Placental pericyte (primary cell): Measurements from ENCODE around the gene ATXN2L. TPM values are rescaled to one million over a fixed set of nuclear protein-coding genes. Genes with fewer than 3 reads are reported as not detected.

ENCODE experiments used
- small RNA-seq: library from RNA; depleted of rRNA; stranded (forward); fragments of <200 nt; gene quantifications from one replicate; pipeline ENCODE3, GENCODE V24; 2012; ENCODE audit warnings: low replicate concordance
- total RNA-seq: library from RNA; depleted of rRNA; stranded (reverse); fragments of >200 nt; gene quantifications from 2 replicates; pipeline ENCODE4 v1.2.3, GENCODE V29; 2012

Gene ATXN2L, protein sequence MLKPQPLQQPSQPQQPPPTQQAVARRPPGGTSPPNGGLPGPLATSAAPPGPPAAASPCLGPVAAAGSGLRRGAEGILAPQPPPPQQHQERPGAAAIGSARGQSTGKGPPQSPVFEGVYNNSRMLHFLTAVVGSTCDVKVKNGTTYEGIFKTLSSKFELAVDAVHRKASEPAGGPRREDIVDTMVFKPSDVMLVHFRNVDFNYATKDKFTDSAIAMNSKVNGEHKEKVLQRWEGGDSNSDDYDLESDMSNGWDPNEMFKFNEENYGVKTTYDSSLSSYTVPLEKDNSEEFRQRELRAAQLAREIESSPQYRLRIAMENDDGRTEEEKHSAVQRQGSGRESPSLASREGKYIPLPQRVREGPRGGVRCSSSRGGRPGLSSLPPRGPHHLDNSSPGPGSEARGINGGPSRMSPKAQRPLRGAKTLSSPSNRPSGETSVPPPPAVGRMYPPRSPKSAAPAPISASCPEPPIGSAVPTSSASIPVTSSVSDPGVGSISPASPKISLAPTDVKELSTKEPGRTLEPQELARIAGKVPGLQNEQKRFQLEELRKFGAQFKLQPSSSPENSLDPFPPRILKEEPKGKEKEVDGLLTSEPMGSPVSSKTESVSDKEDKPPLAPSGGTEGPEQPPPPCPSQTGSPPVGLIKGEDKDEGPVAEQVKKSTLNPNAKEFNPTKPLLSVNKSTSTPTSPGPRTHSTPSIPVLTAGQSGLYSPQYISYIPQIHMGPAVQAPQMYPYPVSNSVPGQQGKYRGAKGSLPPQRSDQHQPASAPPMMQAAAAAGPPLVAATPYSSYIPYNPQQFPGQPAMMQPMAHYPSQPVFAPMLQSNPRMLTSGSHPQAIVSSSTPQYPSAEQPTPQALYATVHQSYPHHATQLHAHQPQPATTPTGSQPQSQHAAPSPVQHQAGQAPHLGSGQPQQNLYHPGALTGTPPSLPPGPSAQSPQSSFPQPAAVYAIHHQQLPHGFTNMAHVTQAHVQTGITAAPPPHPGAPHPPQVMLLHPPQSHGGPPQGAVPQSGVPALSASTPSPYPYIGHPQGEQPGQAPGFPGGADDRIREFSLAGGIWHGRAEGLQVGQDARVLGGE
- 62.0 and 106 TPM in 2 replicates for total RNA-seq

DNA sequence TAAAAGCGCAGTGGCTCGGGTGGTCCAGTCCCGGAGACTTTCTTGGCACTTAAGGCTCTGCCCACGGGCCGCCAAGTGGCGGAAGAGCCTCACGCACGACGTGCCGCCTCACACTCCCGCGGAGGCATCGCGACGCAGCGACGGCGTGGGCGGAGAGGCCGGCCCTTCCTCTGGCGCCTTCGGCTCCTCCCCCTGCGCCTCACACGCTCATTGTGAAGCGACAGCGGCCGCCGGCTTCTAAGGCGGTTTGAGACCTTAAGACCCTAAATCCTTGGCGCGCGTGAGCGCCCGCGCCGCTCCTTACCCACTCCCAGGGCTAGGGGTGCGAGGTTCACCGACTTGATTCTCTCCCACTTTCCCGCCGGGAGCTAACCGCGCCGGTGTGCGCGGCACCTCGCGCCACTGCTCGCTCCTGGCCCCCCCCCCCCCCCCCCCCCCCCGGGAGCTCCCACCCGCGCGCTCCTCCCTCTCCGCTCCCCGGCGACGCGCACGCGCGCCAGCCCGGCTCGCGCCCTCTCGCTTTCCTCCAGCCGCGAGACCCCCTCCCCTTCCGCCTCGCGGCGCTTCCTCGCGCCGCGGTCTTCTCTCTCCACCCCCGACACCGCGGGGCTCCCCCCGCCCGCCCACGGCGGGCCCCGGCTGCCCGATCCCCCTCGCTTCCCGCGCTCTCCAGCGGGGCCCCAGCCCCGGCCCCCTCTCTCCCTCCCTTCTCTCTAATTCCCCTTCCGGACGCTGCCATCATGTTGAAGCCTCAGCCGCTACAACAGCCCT lies at the start of gene ATXN2L:
ATXN2L (plus strand) TSS at position 480 of the 771 bp plus-strand sequence; CDS start at position 741, 261 bp downstream.

DNA sequence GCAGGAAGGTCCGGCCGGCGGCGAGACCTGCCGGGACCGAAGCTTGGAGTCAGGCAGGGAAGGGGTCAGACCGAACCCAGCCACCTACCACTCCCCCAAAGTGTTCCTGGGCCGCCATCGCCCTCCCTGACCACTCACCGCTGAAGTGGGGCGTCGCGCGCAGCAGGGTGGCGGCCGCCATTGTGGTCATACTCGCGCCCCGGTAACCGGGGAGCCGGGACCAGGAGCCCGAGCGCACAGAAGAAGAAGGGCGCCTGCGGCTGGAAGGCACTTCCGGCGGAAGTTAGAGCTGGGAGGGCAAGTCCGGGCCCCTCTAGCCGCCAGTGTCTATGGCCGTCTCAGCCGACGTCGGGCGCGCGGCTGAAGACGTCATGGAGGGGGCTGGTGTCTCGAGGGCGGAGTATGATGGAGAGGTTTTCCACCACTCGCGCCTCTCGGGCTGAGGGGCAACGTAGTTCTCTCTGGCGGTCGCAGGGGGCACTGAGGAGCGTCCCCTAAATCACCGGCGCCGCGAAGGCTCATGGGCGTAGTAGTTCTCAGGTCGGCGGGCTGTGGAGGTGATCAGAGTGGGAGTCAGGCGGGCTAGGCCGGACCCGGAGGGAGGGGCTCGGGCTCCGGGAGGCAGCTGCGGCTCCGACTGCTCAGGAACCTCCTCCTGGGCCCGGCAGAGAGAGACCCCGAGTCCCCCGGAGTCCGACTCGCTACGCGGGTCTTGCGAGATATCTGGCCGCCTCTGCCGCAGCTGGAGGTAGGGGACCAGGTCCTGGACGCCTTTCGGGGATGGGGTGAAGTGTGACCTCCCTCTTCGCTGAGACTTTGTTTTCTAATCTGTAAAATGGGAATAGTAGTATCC lies 23.5 kb downstream of the ATXN2L start, which contains the start of gene TUFM:
TUFM (minus strand) TSS at position 269 of the 853 bp plus-strand sequence; CDS start at position 190, 79 bp downstream.

DNA sequence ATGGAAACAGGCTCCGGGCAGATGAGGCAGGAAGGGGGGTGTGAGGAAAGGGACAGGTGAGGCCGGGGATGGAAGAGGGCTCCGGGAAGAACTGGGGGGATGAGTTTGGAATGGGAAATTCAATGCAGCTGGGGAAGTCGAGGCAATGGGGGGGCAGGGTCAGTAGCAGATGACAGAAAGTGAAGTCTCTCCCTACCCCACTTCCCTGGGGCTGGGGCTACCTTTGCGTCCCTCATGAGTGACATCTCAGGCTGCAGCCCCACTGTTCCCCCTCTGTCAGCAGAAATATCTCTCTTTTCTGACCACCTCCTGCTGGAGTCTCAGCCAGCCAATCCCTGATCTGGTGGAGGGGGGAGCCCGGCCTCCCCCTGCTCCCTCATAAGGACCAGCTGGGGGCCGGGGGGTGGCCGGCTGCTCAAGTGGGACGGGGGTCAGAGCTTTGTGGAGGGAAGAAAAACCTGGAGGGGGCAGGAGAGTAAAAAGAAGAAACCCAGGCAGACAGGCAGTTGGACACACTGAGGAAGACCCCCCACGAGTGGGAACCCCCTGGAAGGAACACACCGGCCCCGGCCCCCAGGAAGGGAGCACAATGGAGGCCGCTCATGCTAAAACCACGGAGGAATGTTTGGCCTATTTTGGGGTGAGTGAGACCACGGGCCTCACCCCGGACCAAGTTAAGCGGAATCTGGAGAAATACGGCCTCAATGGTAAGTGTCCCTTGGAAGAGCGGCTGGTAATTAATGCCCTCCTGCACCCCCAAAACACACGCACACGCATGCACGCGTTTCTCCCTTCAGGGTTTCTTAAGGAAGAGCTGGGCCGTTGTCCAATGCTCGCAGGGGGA lies 55.5 kb downstream of the ATXN2L start, which contains the start of gene ATP2A1:
ATP2A1 (plus strand) TSS at position 406 of the 844 bp plus-strand sequence; CDS start at position 590, 184 bp downstream.

Small RNAs within 50 kb of the gene (small RNA-seq; reads per million reads assigned to genes)
- not detected for gene RF00416

Other genes with a start within 250 kb of the ATXN2L start
- gene SULT1A2, start 225.9 kb upstream of the ATXN2L start, total RNA-seq, result 0.44 TPM in 1 of 2 replicates, not detected in the other
- gene SULT1A1, start 213.0 kb upstream of the ATXN2L start, total RNA-seq, result 0.57 and 13.3 TPM in 2 replicates
- gene NPIPB8, start 184.9 kb upstream of the ATXN2L start, total RNA-seq, result not detected in 2 replicates
- gene EIF3C, start 111.5 kb upstream of the ATXN2L start, total RNA-seq, result 126 and 142 TPM in 2 replicates
- gene NPIPB9, start 71.2 kb upstream of the ATXN2L start, total RNA-seq, result 1.8 and 3.7 TPM in 2 replicates
- 96.9 and 122 TPM in 2 replicates for gene TUFM, start 23.3 kb downstream of the ATXN2L start, total RNA-seq
- 16.2 and 24.8 TPM in 2 replicates for gene SH2B1, start 40.8 kb downstream of the ATXN2L start, total RNA-seq
- gene ATP2A1, start 55.5 kb downstream of the ATXN2L start, total RNA-seq, result 0.29 and 0.44 TPM in 2 replicates
- 36.5 and 51.4 TPM in 2 replicates for gene RABEP2, start 102.2 kb downstream of the ATXN2L start, total RNA-seq
- gene CD19, start 109.0 kb downstream of the ATXN2L start, total RNA-seq, result not detected in 2 replicates
- gene NFATC2IP, start 127.9 kb downstream of the ATXN2L start, total RNA-seq, result 17.9 and 24.9 TPM in 2 replicates
- 53.1 and 72.2 TPM in 2 replicates for gene SPNS1, start 151.8 kb downstream of the ATXN2L start, total RNA-seq
- 0.72 and 1.1 TPM in 2 replicates for gene LAT, start 162.1 kb downstream of the ATXN2L start, total RNA-seq